ENCODE data around the gene EFHC1. TPM values are rescaled to one million over a fixed set of nuclear protein-coding genes. Genes with fewer than 3 reads are reported as not detected.
"Not testable (repeated sequence)": the region's sequence is repeated elsewhere in the genome, so short reads cannot be mapped to it uniquely, and the experiment has no call there.

EFHC1 gene
- total RNA-seq (2014; rRNA removed; shearing (Covaris generic)), result 9.1 and 9.4 TPM in 2 replicates

- DNase-seq (ENCODE audit: low spot score), result peak; percentile 98
These were observed at the start of gene EFHC1 for GRCh38 chr6:52419809-52420667. Gene EFHC1, plus strand, starts transcription at chr6:52420342. Its CDS starts 69 bp downstream, at chr6:52420411.

GRCh38 chr6:52371656-52372191 lies 48.4 kb upstream of the EFHC1 start:
- DNase-seq (ENCODE audit: low spot score), result no peak

- DNase-seq (ENCODE audit: low spot score), result no peak
These were observed 46.9 kb upstream of the EFHC1 start for GRCh38 chr6:52373151-52373690.

GRCh38 chr6:52374247-52374646 lies 45.9 kb upstream of the EFHC1 start:
- no peak for DNase-seq (ENCODE audit: low spot score)

- no peak for DNase-seq (ENCODE audit: low spot score)
These were observed 44.2 kb upstream of the EFHC1 start for GRCh38 chr6:52375780-52376556.

GRCh38 chr6:52376763-52377162 lies 43.4 kb upstream of the EFHC1 start:
- no peak for DNase-seq (ENCODE audit: low spot score)

- DNase-seq (ENCODE audit: low spot score), result no peak
These were observed 42.5 kb upstream of the EFHC1 start for GRCh38 chr6:52377538-52378221.

GRCh38 chr6:52381249-52381648 lies 38.9 kb upstream of the EFHC1 start:
- no peak for DNase-seq (ENCODE audit: low spot score)

GRCh38 chr6:52384145-52384766 lies 35.9 kb upstream of the EFHC1 start:
- no peak for DNase-seq (ENCODE audit: low spot score)

GRCh38 chr6:52385074-52385473 lies 35.1 kb upstream of the EFHC1 start:
- DNase-seq (ENCODE audit: low spot score), result no peak

GRCh38 chr6:52388119-52388518 lies 32.0 kb upstream of the EFHC1 start:
- not testable (repeated sequence) for DNase-seq (ENCODE audit: low spot score)

GRCh38 chr6:52388790-52389189 lies 31.4 kb upstream of the EFHC1 start:
- DNase-seq (ENCODE audit: low spot score), result no peak

GRCh38 chr6:52389264-52389625 lies 30.9 kb upstream of the EFHC1 start:
- no peak for DNase-seq (ENCODE audit: low spot score)

GRCh38 chr6:52389626-52390360 lies 30.3 kb upstream of the EFHC1 start:
- DNase-seq (ENCODE audit: low spot score), result peak; percentile 88

GRCh38 chr6:52390361-52390727 lies 29.8 kb upstream of the EFHC1 start:
- DNase-seq (ENCODE audit: low spot score), result peak; percentile 75

GRCh38 chr6:52391599-52391998 lies 28.5 kb upstream of the EFHC1 start:
- no peak for DNase-seq (ENCODE audit: low spot score)

GRCh38 chr6:52392944-52393343 lies 27.2 kb upstream of the EFHC1 start:
- DNase-seq (ENCODE audit: low spot score), result no peak

GRCh38 chr6:52393780-52394179 lies 26.4 kb upstream of the EFHC1 start:
- DNase-seq (ENCODE audit: low spot score), result no peak

GRCh38 chr6:52394251-52394666 lies 25.9 kb upstream of the EFHC1 start:
- DNase-seq (ENCODE audit: low spot score), result no peak

- DNase-seq (ENCODE audit: low spot score), result peak; percentile 11
These were observed 24.2 kb upstream of the EFHC1 start for GRCh38 chr6:52395969-52396368.

Measured in HT-29 (cell line).